ENCODE data around the gene HSD11B2. TPM values are rescaled to one million over a fixed set of nuclear protein-coding genes. Genes with fewer than 3 reads are reported as not detected.

HSD11B2 gene
- total RNA-seq, 1 donor from 2014 or later, result 2.2 TPM

DNA sequence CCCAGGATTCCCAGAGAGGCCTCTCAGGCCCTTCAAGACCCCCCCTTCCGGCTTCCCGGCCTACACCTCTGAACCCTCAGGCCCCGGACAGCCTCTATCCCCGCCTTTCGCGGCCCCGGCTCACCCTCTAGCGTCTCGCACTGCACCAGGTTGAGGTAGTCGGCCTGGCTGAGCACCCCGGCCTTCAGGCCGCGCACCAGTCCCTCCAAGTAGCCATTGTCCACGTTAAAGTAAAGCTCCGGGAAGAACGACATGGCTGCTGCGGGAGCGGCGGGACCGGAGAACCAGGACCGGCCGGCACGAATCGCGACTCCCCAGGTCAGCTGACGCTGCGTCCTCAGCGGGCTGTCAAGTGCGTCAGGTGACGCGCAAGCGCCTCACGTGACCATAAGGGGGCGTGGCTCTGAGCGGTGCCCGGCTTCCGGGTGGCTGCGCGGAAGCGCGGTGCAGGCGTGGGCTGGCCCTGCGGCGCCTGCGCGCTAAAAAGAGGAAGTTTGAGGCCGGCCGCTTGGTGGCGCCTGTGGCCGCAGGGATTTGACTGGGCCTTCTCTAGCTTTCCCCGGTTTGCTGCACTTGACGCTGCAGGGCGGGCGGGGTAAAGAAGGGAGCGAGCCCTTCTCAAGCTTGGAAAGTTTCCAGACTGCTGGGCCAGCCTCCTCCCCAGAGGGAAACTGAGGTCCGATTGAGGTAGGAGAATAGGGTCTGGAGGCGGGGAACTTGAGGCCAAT is 50.1 kb downstream of the HSD11B2 start, which contains the start of gene ATP6V0D1:
Gene ATP6V0D1, minus strand, starts transcription at position 325 of the 728 bp plus-strand sequence. Its CDS starts 71 bp downstream, at position 254.
- peak within 1 kb of the TSS; percentile 99 for H3K4me3 ChIP-seq
- intact Hi-C loops (cut with DNase I), result no loop called here
- DNase-seq (peak; percentile 99), ATAC-seq (peak; percentile 93)
- H3K9me3 ChIP-seq, result no peaks in the 10 kb centered on the region
- peaks cover 51% of the 10 kb centered on the region for H3K4me1 ChIP-seq
- TF ChIP-seq, protein P1, sequence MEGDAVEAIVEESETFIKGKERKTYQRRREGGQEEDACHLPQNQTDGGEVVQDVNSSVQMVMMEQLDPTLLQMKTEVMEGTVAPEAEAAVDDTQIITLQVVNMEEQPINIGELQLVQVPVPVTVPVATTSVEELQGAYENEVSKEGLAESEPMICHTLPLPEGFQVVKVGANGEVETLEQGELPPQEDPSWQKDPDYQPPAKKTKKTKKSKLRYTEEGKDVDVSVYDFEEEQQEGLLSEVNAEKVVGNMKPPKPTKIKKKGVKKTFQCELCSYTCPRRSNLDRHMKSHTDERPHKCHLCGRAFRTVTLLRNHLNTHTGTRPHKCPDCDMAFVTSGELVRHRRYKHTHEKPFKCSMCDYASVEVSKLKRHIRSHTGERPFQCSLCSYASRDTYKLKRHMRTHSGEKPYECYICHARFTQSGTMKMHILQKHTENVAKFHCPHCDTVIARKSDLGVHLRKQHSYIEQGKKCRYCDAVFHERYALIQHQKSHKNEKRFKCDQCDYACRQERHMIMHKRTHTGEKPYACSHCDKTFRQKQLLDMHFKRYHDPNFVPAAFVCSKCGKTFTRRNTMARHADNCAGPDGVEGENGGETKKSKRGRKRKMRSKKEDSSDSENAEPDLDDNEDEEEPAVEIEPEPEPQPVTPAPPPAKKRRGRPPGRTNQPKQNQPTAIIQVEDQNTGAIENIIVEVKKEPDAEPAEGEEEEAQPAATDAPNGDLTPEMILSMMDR (IDR thresholded peaks at IDR 0.05), result peak; percentile 89
- no peaks in the 10 kb centered on the region for H3K27me3 ChIP-seq
- no peaks in the 10 kb centered on the region for H3K36me3 ChIP-seq
- H3K27ac ChIP-seq, result peak within 1 kb of the TSS; percentile 97

DNA sequence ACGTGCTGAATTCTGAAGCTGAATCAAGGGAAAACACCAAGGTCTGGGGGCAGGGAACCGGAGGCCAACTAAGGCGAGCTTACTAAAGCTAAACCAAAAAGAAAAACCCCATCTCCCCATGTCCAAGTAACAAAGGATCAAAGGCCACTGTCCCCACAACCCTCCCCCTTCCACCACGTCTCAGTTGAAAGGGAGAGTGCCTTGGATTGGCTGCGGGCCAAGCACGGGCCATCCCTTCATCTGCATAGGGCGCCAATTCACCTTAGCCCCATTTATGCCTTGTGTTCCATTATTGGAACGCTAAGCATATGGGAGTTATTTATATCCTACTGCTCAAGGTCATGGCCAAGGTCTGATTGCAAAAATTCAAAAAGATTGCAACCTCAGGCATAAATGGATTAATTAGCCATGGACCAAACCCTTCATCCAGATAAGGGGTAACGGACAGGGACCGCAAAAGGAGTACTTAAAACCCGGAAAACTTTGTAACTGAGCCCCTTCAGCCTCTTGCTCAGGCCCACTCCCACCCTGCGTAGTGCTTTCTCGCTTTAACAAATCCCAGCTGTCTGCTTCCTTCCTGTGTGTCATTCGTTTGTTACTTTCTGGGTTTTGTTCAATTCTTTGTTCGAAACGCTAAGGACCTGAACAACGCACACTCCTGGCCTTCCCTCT is 50.8 kb downstream of the HSD11B2 start:
- H3K36me3 ChIP-seq, result no peaks in the 10 kb centered on the region
- ATAC-seq, result no peak
- no peaks in the 10 kb centered on the region for H3K27me3 ChIP-seq
- DNase-seq, result peak; percentile 76
- no peaks in the 10 kb centered on the region for H3K9me3 ChIP-seq
- TF ChIP-seq, protein P1 (IDR thresholded peaks at IDR 0.05), result no peak
- peak overlapping the region; percentile 99 for H3K4me3 ChIP-seq
- peaks cover 48% of the 10 kb centered on the region for H3K4me1 ChIP-seq
- peak overlapping the region; percentile 85 for H3K27ac ChIP-seq
- intact Hi-C loops (cut with DNase I), result no loop called here

DNA sequence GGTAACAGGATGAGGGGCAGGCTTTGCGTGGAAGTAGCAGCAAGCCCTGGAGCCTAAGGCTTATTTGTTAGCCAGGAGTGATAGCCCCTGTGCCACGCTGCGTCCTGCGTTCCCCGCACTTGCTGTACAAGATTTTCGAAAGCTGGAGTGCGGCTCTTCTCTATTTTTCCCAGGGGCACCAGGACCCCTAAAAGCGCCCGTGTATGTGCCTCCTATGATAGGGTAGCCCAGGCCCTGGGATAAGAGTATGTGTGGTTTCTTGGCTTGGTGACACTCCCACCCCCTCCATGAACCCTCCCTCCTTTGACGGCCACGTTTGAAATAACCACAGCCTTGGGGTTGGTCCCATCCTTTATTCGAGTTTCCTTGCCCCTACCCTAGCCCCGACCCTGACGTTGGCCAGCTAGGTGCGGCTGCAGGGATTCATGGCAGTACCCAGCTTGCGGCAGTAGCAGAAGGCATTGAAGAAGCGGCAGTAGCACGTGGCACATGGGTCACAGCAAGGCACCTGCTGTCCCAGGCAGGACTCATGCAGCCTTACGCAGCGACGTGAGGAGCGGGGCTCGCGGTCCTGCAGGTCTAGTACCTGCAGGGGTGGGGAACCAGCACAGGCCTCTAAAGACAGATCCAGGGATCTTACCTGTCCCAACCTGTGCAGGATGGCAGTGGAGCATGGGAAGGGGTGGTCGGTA is 51.5 kb downstream of the HSD11B2 start:
- Histone ChIP-seq H3K4me3 (peak overlapping the region; percentile 99), H3K36me3 (no peaks in the 10 kb centered on the region), H3K27me3 (no peaks in the 10 kb centered on the region), H3K9me3 (no peaks in the 10 kb centered on the region), H3K27ac (peak overlapping the region; percentile 85), H3K4me1 (peaks cover 43% of the 10 kb centered on the region)
- TF ChIP-seq, protein P1 (IDR thresholded peaks at IDR 0.05), result no peak
- intact Hi-C loops (cut with DNase I), result no loop called here
- ATAC-seq (no peak), DNase-seq (no peak)

DNA sequence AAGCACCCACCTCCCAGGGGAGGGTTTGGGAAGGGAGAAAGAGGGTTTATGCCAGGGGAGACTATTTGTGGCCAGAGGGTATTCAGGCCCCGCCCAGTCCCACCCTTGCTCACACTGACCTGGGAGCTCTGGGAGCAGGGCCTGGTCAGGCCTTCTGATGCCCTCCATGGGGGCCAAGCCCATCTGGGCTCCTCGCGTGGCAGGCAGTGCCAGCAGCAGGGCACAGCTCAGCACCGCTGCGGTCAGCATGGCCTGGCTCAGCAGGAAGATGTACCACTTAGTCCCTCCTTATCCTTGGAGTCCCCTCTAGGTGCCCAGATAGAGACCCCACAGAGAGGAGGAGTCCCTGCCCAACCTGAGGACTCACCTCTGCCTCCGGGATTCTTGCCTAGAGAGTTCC is 52.2 kb downstream of the HSD11B2 start, which contains the start of gene AGRP:
Gene AGRP, minus strand, starts transcription at position 398 of the 400 bp plus-strand sequence. Its CDS starts 149 bp downstream, at position 249.
- no peak for ATAC-seq
- peak within 1 kb of the TSS; percentile 99 for H3K4me3 ChIP-seq
- no peak for DNase-seq
- H3K4me1 ChIP-seq, result peaks cover 39% of the 10 kb centered on the region
- no peaks in the 10 kb centered on the region for H3K27me3 ChIP-seq
- H3K27ac ChIP-seq, result peak within 1 kb of the TSS; percentile 30
- TF ChIP-seq, protein P1 (IDR thresholded peaks at IDR 0.05), result no peak
- no peaks in the 10 kb centered on the region for H3K9me3 ChIP-seq
- intact Hi-C loops (cut with DNase I), result no loop called here
- H3K36me3 ChIP-seq, result no peaks in the 10 kb centered on the region

DNA sequence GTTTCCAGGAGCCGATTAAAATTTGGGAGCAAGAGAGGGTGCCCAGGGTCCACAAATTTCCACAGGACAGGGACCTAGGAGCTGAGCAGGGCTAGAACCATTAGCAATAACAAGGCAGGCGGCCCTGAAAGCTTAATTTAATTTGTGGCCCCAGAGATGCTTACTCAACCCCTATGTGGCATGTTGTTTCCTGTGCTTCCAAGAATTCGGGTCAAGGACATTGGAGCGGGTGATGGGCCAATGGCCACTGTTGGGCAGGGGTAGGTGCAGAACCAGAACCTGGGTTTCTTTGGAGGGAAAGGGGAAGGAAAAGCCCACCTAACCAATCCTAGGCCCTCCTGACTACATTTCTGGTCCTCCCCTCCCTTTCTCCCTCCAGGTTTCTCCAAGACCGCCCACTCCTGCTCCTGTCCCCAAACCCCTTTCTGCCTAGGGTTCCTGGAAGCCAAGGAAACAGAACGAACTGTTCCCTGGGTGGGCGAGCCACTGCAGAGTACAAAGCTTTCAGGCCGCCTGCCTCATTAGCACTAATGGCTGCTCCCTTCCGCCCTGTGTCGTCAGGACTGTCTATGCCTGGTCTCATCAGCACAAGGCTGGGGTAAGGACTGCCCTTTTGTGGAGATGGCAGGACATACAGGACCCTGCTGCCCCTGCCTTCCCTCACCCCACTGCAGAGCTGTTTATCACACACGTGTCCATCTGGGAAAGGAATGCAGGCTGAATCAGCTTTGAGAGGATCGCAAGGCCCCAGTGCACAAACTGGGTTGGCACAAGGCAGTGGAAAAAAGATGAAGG is 53.0 kb downstream of the HSD11B2 start:
- Histone ChIP-seq H3K4me1 (peaks cover 36% of the 10 kb centered on the region), H3K27ac (no peak overlapping the region), H3K27me3 (no peaks in the 10 kb centered on the region), H3K9me3 (no peaks in the 10 kb centered on the region), H3K36me3 (no peaks in the 10 kb centered on the region), H3K4me3 (no peak overlapping the region)
- intact Hi-C loops (cut with DNase I), result no loop called here
- DNase-seq (no peak), ATAC-seq (no peak)
- TF ChIP-seq, protein P1 (IDR thresholded peaks at IDR 0.05), result no peak

All from upper lobe of right lung (tissue), 1 donor.